Daoy (cell line): ENCODE results near the gene KCNQ1. TPM values are rescaled to one million over a fixed set of nuclear protein-coding genes. Genes with fewer than 3 reads are reported as not detected.

Experiments used
- DNase-seq: peaks from one replicate; pipeline ENCODE4 v3.0.0-alpha.2; 2015; ENCODE audit warnings: low read depth
- total RNA-seq: library from RNA; depleted of rRNA; stranded (reverse); fragments of >200 nt; shearing (Covaris generic); gene quantifications from 2 replicates; pipeline ENCODE4 v1.2.3, GENCODE V29; 2014

Gene KCNQ1
- total RNA-seq, 1 experiment from 2014 or later, result not detected

DNA sequence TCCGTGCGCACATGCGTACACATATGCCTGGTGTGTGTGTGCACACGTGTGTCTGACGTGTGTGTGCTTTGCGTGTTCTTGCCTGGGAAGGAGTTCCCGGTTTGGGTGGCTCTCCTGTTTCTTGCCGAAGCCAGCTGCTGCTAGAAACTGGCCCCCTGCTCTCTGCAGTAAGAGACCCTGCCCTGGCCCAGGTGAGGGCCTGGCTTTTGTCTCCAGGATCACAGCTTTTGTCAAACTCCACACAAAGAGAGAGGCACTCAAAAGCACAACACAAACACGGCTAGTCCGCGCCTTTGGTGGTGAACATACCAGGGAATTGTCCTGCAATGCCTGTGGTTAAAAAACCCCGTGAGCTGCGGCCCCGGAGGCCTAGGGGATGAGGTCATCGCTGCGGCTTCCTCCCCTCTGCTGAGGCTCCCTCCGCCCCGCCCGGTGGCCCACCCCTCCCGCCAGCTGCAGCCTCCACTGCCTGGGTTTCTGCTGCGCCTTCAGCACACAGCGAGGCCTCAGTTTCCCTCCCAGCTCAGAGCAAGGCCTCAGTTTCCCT lies 88.9 kb downstream of the KCNQ1 start:
- peak; percentile 95 for DNase-seq

DNA sequence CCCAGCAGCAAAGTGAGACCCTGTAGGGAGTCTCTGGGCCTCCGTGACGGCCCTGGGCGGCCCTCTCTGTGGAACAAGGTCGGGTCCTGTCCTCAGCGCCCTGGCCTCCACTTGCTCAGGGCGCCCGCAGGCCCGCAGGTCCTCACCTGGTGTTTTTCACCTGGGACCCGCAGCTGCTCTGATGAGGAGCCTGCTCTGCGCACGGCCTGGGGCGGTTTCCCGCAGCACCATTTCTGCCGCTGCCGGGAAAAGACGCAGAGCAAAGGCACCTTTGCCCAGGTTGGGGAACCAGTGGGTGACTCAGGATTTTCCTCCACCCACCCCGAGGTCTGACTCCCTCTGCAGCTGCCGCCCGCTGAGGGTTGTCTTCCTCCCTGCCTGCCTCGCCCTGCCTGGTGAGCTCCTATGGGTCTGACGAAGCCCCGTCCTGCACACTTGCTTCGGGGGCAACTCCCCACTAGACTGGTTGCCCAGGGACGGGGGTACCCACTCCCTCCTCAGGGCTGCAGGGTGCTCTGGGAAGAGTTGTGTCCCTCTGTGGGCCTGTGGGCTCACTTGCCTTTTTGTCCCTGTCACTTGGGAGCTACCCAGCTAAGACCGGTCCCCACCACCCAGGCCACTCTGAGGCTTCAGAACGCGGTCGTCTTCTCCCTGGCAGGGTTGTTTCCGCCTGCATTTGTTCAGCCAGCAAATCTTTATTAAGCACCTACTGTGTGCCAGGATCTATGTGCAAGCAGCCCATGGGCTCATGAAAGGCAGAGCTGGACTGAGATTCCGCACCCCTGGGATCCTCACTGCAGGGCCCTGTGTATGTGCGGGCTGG lies 89.5 kb downstream of the KCNQ1 start:
- peak; percentile 81 for DNase-seq

DNA sequence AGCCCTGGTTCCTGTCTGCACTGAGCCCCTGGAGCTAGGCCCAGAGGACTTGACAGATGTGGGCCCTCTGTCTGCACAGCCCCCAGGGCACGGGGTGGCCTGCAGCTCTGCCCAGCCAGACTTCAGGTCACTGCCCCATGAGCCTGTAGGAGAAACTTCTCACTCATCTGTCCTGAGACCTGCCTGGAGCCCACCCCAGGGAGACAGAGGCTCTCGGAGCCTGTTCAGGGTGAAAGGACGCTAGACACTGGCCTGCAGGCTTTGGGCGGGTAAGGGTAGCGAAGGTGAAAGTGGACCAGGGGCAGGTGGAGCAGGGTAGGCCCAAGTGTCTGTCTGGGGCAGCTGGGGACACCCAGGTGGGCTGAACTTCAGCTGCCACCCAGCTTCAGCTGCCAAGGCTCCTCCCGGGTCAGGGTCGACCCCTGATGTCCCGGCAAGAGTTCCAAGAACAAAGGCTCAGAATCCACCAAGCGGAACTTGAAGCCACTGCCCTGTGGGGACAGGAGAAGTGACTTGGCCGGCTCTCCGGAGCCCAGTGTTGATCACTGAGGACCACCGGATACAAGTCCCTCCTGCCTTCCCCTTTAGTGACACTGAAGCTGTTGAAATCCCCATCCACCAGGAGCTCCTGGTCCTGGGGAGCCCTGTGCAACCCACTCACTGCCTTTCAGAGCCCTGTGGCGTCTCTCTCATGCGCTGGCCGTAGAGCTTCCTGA lies 90.3 kb downstream of the KCNQ1 start:
- no peak for DNase-seq

DNA sequence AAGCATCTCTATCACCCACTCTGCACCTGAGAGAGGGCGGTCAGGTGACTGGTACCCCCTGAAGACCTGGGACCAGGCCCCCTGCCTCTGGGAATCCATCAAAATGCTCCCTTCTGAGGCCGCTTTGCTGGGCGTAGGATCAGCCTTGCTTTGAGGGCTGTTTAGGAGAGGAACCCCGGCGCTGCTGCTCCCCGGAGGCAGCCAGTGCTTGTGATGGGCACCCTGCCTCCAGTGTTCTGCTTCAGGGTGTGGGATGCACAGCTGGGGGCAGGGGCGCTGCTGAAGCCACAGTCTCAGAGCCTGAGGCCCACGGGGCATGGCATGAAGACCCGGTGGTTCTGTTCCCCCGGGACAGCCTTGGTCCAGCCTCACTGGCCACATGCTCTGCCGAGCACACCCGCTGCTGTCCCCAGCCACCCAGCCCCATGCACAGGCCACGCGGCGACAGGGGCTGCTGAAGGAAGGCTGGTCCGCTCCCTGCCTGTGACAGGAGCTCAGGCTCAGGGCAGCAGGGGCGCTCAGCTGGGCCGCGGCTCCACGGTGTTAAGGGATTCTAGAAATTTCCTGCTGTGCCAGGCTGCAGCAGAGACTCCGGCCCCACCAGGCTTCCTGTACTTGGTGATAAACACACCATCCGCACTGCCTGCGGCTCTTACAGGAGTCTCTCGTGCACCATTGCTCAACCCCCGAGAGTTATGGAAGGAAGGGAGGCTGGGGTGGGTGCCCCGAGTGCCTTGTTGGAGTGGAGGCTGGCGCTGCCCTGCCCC lies 91.0 kb downstream of the KCNQ1 start:
- no peak for DNase-seq

DNA sequence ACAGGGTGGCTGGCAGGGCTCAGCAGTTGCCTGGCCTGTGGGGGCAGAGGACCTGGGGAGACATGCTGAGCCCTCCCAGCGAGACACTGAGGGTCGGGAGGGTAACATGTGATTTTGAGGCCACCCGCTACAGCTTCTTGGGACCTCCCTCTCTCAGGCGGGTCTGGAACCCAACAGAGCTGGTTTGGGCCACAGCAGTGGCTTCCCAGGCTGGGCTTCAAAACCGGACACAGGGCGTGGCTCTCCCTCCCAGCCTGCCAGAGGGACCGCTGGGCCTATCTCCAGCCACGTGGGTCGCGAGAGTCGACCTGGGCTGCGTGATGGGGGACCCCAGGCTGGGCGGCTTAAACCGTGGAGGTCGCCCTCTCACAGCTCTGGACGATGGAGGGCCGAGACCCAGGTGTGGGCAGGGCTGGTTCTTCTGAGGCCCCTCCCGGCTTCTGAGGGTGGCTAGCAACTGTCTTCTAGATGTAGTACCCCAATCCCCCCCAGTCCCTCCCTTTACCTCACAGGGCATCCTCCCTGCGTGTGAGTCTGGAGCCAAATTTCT lies 91.7 kb downstream of the KCNQ1 start:
- DNase-seq, result no peak

DNA sequence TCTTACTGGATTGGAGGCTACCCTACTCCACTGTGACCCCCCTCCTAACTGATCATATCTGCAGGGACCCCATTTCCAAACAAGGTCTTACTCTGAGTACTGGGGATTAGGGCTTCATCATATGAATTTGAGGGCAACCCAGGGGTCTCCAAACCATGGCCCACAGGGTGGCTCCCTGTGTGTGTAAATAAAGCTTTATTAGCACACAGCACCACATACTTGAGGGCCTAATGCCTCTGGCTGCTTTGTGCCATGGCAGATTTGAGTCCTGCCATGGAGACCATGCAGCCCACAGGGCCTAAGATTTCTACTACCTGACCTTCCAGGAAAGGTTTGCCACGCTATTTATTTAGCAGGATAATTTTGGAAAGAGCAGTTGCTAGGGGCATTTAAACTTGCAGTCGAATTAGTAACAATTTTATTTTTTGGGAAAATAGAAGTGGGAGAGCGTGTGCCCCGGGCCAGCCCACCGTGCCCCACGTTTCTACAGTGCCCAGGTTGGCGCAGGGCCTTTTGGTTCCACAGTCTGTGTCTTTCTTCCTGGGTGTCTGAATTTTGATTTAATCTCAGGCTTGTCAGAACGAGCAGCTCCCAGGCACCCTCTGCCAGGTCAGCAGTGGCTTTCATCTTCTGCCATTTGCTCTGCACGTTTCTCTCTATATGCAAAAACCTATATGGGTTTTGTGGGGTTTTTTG lies 92.3 kb downstream of the KCNQ1 start:
- no peak for DNase-seq

DNA sequence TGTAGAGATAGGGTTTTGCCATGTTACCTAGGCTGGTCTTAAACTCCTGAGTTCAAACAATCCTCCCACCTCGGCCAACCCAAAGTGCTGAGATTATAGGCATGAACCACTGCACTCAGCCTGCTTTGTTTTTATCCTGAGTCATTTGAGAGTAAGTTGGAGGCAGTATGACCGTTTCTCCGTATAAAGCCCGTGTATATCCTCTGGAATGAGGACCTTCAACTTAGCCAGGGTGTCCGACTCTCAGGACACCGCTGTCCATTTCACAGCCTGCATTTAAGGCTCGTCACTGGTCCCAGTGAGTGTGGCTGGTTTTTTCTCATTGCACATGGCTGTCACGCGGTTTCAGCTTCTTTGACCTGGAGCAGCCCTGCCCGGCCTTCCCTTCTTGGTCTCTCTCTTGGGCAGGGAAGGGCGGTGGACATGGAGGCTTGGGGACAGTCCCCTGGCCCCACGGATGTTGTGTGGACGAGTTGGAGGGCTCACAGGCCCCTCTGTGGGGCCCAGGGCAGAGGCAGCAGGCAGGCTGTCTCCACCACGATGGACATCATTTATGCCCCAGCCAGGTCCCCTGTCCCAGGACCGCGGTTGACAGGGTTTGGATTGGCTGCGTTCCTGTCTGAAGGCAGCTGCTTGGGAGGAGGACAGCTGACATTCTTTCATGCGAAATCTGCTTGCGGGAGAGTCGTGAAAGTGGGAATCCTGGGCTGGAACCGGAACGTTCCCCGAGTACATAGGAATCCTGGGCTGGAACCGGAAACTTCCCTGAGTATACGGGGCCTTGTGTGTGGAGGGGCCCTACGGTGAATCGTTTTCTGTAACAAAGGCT lies 93.3 kb downstream of the KCNQ1 start:
- DNase-seq, result no peak

DNA sequence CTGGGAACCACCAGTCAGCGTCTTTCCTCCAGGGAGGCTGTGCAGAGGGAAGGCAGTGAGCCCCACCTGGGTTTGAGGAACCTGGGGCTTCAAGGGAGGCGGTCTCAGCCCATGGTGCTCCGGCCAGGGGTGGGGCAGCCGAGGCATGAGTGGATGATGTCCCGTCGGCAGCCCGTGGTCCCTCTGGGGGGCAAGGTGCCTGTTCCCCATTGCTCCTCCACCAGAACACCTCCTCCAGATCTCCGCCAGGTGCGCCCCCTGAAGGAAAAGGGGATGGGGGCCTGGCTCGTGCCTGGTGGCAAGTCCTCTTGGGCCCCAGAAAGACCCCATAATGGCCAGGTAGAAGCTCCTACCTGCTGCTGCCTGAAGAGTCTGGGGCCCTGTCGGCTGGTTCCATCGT lies 94.1 kb downstream of the KCNQ1 start:
- DNase-seq, result no peak

DNA sequence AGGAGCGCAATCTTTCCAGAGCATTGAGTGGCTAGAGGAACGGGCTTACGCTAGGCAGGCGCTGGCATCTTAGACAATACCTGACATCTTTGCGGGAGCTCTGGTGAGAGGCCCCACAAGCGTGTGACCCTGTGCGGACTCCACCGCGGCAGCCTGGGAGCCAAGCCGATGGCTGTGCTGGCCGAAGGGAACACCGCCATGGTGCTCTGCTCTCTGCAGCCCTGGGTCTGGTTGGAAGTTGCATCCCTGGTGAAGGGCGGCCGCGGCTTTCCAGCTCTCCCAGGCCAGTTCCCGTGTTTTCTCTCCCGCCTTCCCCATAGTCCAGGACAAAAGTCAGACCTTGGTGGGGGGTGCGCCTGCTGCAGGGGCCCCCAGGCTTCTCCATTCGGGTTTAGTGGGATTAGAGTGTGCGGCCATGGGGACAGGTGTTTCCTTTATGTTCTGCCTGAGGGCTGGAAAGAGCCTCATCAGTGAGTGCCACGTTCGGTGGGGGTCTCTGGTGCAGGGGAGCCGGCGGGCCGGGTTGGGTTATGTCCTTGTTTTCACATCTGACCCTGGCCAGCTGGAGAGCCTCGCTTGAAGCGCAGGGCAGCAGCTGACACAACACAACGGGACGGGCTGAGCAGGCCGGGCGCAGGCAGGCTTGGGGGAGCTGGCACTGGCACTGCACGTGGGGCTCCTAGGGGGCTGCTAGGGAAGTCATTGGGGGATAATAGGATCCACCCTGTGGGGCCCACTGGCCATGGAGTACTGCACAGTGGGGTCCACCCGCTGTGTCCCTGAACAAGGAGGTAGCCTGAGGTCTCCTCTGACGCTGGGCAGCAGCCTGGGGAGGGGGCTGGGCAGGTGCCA lies 94.8 kb downstream of the KCNQ1 start:
- no peak for DNase-seq

DNA sequence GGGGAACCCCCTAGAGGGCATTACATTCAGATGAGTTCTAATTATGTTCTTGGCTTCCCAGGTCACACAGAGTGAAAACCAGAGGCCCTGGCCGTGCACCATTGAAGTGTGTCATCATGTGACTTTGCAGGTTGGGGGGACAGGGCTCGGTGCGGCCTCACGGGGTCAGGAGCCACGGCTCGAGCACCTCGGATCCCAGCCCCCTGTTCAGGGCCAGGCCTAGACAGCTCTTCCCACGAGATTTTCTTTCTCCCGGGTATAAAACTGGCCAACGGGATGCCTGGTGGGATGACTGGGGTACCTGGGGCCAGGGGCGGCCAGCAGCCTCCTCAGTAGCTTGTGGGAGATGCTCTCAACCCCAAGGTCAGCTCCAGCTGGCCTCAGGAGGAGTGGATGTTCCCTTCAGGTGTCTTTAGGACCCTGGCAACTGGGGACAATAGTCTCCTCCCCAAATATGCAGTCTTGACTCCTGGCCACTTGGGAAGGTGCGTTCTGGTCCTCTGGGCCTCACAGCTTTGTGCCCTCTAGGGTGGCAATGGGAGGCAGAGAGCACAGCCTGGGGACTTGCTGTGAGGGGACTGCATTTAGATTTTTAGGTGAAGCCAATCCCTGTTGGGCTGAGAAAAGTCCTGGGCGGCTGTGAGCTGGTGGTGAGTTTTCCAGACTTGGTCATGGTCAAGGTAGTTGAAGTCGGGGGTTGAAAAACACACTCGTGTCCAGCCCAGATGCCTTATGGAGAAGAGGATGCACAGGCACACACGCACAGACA lies 95.6 kb downstream of the KCNQ1 start:
- DNase-seq, result no peak

DNA sequence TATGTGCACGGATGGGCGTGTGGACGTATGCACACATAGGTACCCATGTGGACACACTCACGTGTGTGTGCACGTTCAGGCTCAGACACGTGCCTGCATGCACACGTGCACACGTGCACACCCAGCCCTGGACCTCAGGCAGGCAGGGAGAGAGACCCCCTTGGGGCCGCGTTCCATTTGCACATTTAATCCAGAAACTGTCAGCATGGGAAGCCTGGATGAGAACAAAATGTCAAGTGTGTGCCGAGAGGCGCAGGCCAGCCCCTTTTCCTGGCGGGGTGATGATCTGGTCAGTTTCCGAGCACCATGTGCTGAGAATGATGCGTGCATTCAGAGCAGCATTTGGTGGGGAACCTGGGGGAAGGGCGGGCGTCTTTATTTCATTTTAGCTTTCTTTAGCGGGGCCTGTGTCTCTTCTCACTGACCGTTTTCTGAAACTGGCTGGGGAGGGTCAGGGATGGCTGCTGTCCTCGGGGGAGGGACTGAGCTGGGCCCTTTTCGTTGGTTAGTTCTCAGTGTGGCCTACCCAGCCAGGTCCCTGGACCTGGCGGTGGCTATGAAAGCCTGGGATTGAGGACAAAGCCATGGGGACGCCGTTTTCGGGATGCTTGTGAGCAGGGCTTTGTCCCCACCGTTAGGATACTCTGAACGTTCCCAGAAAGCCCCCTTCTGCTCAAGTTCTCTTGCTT lies 96.3 kb downstream of the KCNQ1 start:
- DNase-seq, result no peak

DNA sequence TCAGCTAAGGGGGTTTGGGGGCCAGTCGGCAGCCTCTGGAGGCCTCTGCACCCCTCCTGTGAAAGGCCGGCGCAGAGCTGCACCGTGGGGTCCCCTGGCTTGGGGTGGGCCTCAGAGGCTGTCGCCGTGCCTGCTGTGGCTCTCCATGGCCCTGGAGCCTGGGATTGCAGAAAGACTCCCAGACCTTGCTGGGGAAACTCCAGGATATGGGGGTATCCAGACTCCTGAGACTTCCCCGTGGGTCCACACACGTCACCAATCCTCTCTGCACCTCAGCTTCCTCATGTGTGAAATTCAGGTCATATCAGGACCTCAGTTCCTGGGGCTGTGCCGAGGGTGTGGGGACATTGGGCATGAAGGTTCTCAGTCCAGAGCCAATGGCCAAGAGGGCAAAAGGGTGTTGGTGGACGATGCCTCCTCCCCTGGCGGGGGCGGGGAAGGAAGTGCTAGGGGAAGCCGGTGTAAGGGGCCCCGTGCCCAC lies 97.1 kb downstream of the KCNQ1 start:
- DNase-seq, result no peak

DNA sequence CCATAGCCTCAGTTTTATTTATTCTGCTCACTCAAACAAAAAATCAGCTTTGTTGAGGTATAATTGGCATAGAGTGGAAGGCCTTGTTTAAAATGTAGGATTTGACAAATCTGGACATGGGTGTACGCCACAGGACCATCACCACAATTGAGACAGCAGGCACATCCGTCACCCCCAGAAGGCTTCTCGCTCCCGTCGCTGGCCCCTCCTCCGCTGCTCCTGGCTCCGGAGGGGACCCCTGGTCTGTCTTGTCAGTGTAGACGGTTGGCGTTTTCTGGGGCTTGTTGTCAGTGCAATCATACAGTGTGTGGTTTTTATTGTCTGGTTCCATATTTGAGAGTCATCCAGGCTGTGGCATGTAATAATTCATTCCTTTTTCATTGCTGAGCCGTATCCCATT lies 97.6 kb downstream of the KCNQ1 start:
- no peak for DNase-seq

DNA sequence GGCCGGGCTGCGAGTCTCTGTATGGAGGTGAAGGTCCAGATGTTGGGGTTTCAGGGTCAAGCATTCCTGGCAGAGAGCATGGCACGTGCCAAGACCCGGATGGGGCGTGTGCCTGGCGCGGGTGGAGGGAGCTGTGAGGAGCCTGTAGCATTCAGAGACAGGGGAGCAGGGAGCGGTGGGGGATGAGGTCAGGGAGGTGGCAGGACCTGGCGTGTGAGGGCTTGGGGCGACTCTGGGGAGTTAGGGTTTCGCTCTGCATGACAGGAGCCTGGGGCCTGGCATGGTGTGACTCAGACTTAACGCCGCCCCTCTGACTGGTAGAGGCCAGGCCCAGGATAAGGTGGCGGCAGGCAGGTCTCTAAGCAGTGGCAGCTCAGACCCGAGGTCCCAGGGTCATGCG lies 103.0 kb downstream of the KCNQ1 start:
- no peak for DNase-seq

DNA sequence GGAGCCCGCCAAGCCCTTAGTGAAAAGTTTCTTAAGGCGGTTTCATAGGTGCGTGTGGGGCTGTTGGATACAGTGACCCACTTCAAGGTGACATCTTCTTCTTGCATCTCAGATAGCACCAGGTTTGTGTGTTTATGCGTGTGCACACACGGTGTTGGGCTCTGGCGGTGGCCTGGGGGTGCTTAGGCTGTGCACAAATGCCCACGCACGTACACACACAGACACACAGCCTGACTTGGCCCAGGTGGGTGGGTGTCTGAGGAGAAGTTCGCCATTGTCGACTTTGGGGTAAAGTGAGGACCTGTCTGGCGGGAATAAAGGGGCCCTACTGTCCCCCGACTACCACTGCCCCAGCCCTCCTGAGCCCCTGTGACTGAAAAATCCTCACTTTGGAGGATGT lies 103.8 kb downstream of the KCNQ1 start:
- no peak for DNase-seq

DNA sequence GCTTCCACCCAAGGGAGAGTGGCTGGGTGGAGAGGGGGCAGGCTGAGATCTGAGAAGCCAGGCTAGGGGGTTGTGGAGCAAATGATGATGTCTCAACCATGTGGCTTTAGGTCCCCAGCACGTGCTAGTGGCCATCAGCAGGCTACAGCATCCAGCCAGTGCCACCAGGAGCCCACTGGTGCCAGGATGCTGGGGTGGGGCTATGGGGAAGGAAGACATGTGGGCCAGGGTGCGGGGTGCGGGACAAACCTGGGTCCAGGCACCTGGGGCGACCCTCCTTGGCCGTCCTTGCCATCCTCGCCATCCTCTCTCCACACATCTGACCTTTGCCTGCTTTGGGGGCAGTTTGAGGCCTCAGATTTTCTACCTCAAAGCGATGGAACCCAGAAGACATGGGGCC lies 104.3 kb downstream of the KCNQ1 start:
- DNase-seq, result no peak

DNA sequence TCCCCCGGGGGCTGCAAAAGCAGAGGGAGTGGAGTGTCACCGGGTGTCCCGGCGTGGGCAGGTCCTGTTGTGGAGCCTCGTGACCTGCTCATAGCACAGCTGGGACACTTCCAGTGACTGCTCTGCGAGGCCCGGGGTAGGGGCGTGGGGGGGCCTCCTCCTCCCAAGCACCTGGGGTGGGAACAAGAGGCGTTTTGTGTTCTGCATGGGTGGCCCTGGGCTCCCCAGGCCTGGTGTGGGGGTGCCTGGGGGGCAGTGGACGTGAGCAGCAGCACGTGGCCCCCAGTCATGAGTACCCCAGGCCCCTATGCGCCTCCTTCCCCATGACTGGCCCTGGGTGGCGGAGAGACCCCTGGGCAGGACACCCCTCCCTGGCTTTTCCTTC lies 104.7 kb downstream of the KCNQ1 start:
- DNase-seq, result no peak
